ENCODE data around the gene CERS1. TPM values are rescaled to one million over a fixed set of nuclear protein-coding genes. Genes with fewer than 3 reads are reported as not detected.
A peak's percentile ranks its signal among the peaks of the same experiment; 100 is the strongest.

The CERS1 gene
- total and polyA plus RNA-seq, 4 donors, result 0.28 TPM; not detected in 3

- Histone ChIP-seq H3K4me3 (ENCODE audit: low read depth in 1 of 3, low read length in 3 of 3) (no peak overlapping the region), H3K9me3 (ENCODE audit: control insufficient read depth in 4 of 4, low read length in 3 of 4) (no peaks in the 10 kb centered on the region), H3K36me3 (ENCODE audit: control insufficient read depth in 4 of 4, insufficient read depth in 3 of 4, low read depth in 1 of 4, low read length in 3 of 4) (peaks cover 11 to 27% (median 15%) of the 10 kb centered on the region in 4 donors), H3K9ac (ENCODE audit: low read depth in 1 of 2, low read length in 2 of 2) (no peak overlapping the region), H3K27ac (ENCODE audit: low read depth in 1 of 2, low read length in 2 of 2) (no peak overlapping the region), H3K4me1 (ENCODE audit: control insufficient read depth in 4 of 4, insufficient read depth in 4 of 4, low read length in 3 of 4) (peaks cover 0 to 17% (median 7%) of the 10 kb centered on the region in 4 donors), H3K27me3 (ENCODE audit: control insufficient read depth in 4 of 4, insufficient read depth in 4 of 4, low read length in 3 of 4) (no peaks in the 10 kb centered on the region)
- TF ChIP-seq MAX (IDR thresholded peaks at IDR 0.05), result no peak
- no peak for TF ChIP-seq ATF3 (IDR thresholded peaks at IDR 0.05)
- no peak for TF ChIP-seq HNF4G (IDR thresholded peaks at IDR 0.05)
- TF ChIP-seq HNF4A (conservative IDR thresholded peaks at IDR 0.05), result no peak
- TF ChIP-seq SP1 (IDR thresholded peaks at IDR 0.05), result no peak
- TF ChIP-seq JUND (IDR thresholded peaks at IDR 0.05), result no peak
- no peak for TF ChIP-seq EGR1 (IDR thresholded peaks at IDR 0.05; ENCODE audit: low read depth in 2 of 2)
- TF ChIP-seq RXRA (IDR thresholded peaks at IDR 0.05), result no peak
- 16% methylated on average over 62 of the region's 62 CpGs for WGBS
- no peak for DNase-seq (ENCODE audit: low spot score)
Measured at GRCh38 chr19:18869781-18870530, 26.0 kb downstream of the CERS1 start.

GRCh38 chr19:18869023-18869618 lies 26.8 kb downstream of the CERS1 start:
- Histone ChIP-seq H3K27me3 (ENCODE audit: control insufficient read depth in 4 of 4, insufficient read depth in 4 of 4, low read length in 3 of 4) (no peaks in the 10 kb centered on the region), H3K4me1 (ENCODE audit: control insufficient read depth in 4 of 4, insufficient read depth in 4 of 4, low read length in 3 of 4) (peaks cover 0 to 17% (median 7%) of the 10 kb centered on the region in 4 donors), H3K9me3 (ENCODE audit: control insufficient read depth in 4 of 4, low read length in 3 of 4) (no peaks in the 10 kb centered on the region), H3K27ac (ENCODE audit: low read depth in 1 of 2, low read length in 2 of 2) (no peak overlapping the region), H3K4me3 (ENCODE audit: low read depth in 1 of 3, low read length in 3 of 3) (peak overlapping the region in 1 of 3 donors; percentile 22), H3K9ac (ENCODE audit: low read depth in 1 of 2, low read length in 2 of 2) (no peak overlapping the region), H3K36me3 (ENCODE audit: control insufficient read depth in 4 of 4, insufficient read depth in 3 of 4, low read depth in 1 of 4, low read length in 3 of 4) (peaks cover 11 to 35% (median 18%) of the 10 kb centered on the region in 4 donors)
- no peak for DNase-seq (ENCODE audit: low spot score)
- no peak for TF ChIP-seq FOXA2 (IDR thresholded peaks at IDR 0.05)
- no peak for TF ChIP-seq HNF4G (IDR thresholded peaks at IDR 0.05)
- WGBS, result 19% methylated on average over 71 of the region's 71 CpGs

- Histone ChIP-seq H3K27me3 (ENCODE audit: control insufficient read depth in 4 of 4, insufficient read depth in 4 of 4, low read length in 3 of 4) (no peaks in the 10 kb centered on the region), H3K9me3 (ENCODE audit: control insufficient read depth in 4 of 4, low read length in 3 of 4) (no peaks in the 10 kb centered on the region), H3K36me3 (ENCODE audit: control insufficient read depth in 4 of 4, insufficient read depth in 3 of 4, low read depth in 1 of 4, low read length in 3 of 4) (peaks cover 11 to 41% (median 22%) of the 10 kb centered on the region in 4 donors), H3K4me1 (ENCODE audit: control insufficient read depth in 4 of 4, insufficient read depth in 4 of 4, low read length in 3 of 4) (peaks cover 0 to 17% (median 7%) of the 10 kb centered on the region in 4 donors), H3K27ac (ENCODE audit: low read depth in 1 of 2, low read length in 2 of 2) (no peak overlapping the region), H3K4me3 (ENCODE audit: low read depth in 1 of 3, low read length in 3 of 3) (peak overlapping the region in 1 of 3 donors; percentile 22), H3K9ac (ENCODE audit: low read depth in 1 of 2, low read length in 2 of 2) (no peak overlapping the region)
- DNase-seq (ENCODE audit: low spot score), result no peak
- WGBS, result 51% methylated on average over 77 of the region's 77 CpGs
- no peak for TF ChIP-seq YY1 (IDR thresholded peaks at IDR 0.05)
- no peak for TF ChIP-seq ZBTB33 (IDR thresholded peaks at IDR 0.05)
- no peak for TF ChIP-seq MAX (IDR thresholded peaks at IDR 0.05)
- TF ChIP-seq NR2F2 (IDR thresholded peaks at IDR 0.05), result no peak
Measured at GRCh38 chr19:18868380-18869022, 27.5 kb downstream of the CERS1 start.
